DND-41 (cell line): Measurements from ENCODE around the gene SULF2.

ENCODE experiments used
- CTCF ChIP-seq: IDR thresholded peaks from 2 replicates; pipeline ENCODE4 v1.5.1; 2012; ENCODE audit warnings: borderline replicate concordance, low read length, moderate library complexity, mild to moderate bottlenecking; ENCODE audit not compliant: poor library complexity, severe bottlenecking; ENCODE audit errors: extremely low read depth
- EZH2 ChIP-seq: IDR thresholded peaks from 3 replicates; pipeline ENCODE4 v1.6.1; 2012; ENCODE audit warnings: borderline replicate concordance, low read depth, mild to moderate bottlenecking, moderate library complexity, low read length, inconsistent platforms; ENCODE audit not compliant: severe bottlenecking

DNA sequence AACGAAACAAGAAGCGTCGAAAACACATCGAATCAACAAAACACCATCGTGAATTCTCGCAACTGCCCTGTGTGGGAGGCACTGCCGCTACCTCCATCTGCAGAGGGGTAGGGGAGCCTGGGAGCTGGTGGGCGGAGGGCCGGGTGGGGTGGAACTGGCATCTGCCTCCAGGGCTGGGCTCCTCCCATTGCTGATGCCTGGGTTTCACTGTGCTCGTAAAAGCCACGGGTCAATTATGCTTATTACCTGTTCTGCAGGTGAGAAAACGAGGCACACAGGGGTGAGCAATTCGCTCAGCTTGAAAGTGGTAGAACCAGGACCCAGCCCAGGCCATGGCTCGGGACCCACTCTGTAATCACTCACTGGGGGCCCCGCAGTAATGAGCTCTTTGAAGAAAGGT, 16.5 kb upstream of the SULF2 start:
- no peak for TF ChIP-seq CTCF
- TF ChIP-seq EZH2, result no peak
